ENCODE measurements around the gene IQGAP2.

DNA sequence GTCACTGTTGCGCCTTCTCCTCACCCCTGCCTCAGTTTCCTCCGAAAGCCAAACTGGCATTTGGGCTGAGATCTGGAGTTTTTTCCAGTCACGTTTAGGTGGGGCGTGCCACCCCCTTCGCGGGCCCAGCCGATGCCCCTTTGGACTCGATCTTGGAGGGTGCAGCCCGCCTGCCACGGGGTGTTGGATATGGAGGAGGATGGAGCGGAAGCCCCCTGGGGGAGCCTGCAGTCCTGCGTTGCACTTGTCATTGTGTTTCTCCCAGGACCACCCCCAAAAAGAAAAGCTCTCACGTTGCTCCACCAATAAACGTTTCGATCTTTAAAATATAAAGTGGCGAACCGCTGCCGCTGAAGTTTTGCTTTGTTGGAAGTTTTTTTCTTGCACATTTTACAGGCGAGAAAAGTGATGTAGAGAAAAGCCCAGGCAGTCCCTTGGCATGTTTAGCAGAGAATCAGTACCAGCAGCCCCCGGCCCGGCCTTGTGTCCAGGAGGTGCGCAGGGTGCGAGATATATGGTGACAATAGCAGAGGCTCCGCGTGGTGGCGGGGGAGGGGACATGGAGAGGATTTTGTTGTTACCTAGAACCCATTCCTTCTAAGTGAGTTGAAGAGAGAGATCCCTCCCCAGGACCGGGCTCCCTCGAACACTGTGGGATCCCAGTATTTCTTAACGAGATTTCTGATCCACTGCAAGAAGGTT is 313.5 kb downstream of the IQGAP2 start:
- TF ChIP-seq, protein P1, sequence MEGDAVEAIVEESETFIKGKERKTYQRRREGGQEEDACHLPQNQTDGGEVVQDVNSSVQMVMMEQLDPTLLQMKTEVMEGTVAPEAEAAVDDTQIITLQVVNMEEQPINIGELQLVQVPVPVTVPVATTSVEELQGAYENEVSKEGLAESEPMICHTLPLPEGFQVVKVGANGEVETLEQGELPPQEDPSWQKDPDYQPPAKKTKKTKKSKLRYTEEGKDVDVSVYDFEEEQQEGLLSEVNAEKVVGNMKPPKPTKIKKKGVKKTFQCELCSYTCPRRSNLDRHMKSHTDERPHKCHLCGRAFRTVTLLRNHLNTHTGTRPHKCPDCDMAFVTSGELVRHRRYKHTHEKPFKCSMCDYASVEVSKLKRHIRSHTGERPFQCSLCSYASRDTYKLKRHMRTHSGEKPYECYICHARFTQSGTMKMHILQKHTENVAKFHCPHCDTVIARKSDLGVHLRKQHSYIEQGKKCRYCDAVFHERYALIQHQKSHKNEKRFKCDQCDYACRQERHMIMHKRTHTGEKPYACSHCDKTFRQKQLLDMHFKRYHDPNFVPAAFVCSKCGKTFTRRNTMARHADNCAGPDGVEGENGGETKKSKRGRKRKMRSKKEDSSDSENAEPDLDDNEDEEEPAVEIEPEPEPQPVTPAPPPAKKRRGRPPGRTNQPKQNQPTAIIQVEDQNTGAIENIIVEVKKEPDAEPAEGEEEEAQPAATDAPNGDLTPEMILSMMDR (IDR thresholded peaks at IDR 0.05): no peak
- no peak for TF ChIP-seq POLR2AphosphoS5 (IDR thresholded peaks at IDR 0.05)
- TF ChIP-seq EP300 (IDR thresholded peaks at IDR 0.05; ENCODE audit: low read depth): no peak
- TF ChIP-seq POLR2A (IDR thresholded peaks at IDR 0.05): no peak

Measured in transverse colon (tissue), 4 donors.